ENCODE data around the gene PLA2G4E. TPM values are rescaled to one million over a fixed set of nuclear protein-coding genes. Genes with fewer than 3 reads are reported as not detected.

PLA2G4E gene
- total and polyA plus RNA-seq, 2 experiments from 2014 or later, result not detected

DNA sequence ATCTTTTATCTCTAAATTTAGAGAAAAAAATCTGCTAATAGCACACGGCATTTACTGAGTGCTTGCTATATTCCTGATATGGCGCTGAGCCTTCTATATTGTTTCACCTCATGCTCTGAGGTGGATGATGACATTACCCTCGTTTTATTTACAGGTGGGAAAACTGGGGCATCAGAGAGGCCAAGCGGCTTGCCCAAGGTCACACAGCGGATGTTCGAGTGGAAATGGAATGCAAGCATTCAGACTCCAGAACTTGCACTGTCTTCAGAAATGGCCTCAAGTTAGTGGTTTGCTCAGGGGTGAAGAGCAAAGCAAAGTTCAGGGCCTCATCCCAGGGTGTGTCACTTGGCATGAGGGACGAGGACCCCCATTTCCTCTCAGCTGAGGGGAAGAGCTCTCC lies 65.7 kb downstream of the PLA2G4E start:
- Histone ChIP-seq H3K4me2 (no peak overlapping the region), H4K20me1 (replicated peaks; ENCODE audit: insufficient read depth) (peaks cover 28% of the 10 kb centered on the region), H3F3A (replicated peaks; ENCODE audit: low read depth) (no peaks in the 10 kb centered on the region), H3K27me3 (ENCODE audit: insufficient read depth) (no peaks in the 10 kb centered on the region), H3K9me2 (ENCODE audit: insufficient read depth) (no peaks in the 10 kb centered on the region), H3K79me2 (replicated peaks; ENCODE audit: insufficient read depth) (peaks cover 53% of the 10 kb centered on the region), H3K27ac (ENCODE audit: low read depth) (no peak overlapping the region), H2AFZ (no peak overlapping the region), H3K36me3 (ENCODE audit: insufficient read depth) (peaks cover 9% of the 10 kb centered on the region), H3K4me1 (ENCODE audit: insufficient read depth) (peaks cover 11% of the 10 kb centered on the region), H3K4me3 (no peak overlapping the region)
- no peak for ATAC-seq
- DNase-seq (ENCODE audit: low spot score), result no peak
- TF ChIP-seq, protein P1, sequence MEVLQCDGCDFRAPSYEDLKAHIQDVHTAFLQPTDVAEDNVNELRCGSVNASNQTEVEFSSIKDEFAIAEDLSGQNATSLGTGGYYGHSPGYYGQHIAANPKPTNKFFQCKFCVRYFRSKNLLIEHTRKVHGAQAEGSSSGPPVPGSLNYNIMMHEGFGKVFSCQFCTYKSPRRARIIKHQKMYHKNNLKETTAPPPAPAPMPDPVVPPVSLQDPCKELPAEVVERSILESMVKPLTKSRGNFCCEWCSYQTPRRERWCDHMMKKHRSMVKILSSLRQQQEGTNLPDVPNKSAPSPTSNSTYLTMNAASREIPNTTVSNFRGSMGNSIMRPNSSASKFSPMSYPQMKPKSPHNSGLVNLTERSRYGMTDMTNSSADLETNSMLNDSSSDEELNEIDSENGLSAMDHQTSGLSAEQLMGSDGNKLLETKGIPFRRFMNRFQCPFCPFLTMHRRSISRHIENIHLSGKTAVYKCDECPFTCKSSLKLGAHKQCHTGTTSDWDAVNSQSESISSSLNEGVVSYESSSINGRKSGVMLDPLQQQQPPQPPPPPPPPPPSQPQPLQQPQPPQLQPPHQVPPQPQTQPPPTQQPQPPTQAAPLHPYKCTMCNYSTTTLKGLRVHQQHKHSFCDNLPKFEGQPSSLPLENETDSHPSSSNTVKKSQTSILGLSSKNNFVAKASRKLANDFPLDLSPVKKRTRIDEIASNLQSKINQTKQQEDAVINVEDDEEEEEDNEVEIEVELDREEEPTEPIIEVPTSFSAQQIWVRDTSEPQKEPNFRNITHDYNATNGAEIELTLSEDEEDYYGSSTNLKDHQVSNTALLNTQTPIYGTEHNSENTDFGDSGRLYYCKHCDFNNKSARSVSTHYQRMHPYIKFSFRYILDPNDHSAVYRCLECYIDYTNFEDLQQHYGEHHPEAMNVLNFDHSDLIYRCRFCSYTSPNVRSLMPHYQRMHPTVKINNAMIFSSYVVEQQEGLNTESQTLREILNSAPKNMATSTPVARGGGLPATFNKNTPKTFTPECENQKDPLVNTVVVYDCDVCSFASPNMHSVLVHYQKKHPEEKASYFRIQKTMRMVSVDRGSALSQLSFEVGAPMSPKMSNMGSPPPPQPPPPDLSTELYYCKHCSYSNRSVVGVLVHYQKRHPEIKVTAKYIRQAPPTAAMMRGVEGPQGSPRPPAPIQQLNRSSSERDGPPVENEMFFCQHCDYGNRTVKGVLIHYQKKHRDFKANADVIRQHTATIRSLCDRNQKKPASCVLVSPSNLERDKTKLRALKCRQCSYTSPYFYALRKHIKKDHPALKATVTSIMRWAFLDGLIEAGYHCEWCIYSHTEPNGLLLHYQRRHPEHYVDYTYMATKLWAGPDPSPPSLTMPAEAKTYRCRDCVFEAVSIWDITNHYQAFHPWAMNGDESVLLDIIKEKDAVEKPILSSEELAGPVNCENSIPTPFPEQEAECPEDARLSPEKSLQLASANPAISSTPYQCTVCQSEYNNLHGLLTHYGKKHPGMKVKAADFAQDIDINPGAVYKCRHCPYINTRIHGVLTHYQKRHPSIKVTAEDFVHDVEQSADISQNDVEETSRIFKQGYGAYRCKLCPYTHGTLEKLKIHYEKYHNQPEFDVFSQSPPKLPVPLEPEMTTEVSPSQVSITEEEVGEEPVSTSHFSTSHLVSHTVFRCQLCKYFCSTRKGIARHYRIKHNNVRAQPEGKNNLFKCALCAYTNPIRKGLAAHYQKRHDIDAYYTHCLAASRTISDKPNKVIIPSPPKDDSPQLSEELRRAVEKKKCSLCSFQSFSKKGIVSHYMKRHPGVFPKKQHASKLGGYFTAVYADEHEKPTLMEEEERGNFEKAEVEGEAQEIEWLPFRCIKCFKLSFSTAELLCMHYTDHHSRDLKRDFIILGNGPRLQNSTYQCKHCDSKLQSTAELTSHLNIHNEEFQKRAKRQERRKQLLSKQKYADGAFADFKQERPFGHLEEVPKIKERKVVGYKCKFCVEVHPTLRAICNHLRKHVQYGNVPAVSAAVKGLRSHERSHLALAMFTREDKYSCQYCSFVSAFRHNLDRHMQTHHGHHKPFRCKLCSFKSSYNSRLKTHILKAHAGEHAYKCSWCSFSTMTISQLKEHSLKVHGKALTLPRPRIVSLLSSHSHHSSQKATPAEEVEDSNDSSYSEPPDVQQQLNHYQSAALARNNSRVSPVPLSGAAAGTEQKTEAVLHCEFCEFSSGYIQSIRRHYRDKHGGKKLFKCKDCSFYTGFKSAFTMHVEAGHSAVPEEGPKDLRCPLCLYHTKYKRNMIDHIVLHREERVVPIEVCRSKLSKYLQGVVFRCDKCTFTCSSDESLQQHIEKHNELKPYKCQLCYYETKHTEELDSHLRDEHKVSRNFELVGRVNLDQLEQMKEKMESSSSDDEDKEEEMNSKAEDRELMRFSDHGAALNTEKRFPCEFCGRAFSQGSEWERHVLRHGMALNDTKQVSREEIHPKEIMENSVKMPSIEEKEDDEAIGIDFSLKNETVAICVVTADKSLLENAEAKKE (CRISPR knock-in tag; IDR thresholded peaks at IDR 0.05), result no peak
- no peak for TF ChIP-seq ZNF114 (CRISPR knock-in tag; IDR thresholded peaks at IDR 0.05)
- no peak overlapping the region for H3K27ac Mint-ChIP-seq
- H3K4me1 Mint-ChIP-seq, result peaks cover 18% of the 10 kb centered on the region; the same call in 2 of the 3 replicates
- H3K36me3 Mint-ChIP-seq (ENCODE audit: low read depth), result peaks cover 24% of the 10 kb centered on the region
- no peak overlapping the region for H3K4me3 Mint-ChIP-seq
- no peaks in the 10 kb centered on the region for H3K9me3 Mint-ChIP-seq
- peaks cover 13% of the 10 kb centered on the region for H3K27me3 Mint-ChIP-seq (ENCODE audit: insufficient read depth, low read depth, poor library complexity)

DNA sequence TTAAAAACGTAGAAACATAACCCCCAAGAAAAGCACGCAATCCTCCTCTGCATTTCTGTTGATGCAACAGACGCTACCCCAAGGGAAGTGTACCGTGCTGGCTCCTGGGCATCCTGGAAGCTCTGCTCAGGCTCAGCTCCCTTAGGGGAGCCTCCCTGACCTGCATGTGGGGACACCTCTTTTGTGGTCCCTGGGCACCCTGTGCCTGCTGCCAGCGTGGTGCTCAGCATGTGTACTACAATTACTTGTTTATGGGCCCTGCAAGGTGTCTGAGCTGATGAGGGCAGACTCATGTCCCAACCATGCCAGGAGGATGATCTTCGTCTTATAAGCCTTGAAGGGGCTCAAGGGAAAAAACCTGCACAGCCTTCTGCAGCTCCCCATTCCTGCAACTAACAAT lies 66.8 kb downstream of the PLA2G4E start:
- H3K27me3 Mint-ChIP-seq (ENCODE audit: insufficient read depth, low read depth, poor library complexity), result peaks cover 13% of the 10 kb centered on the region
- H4K20me1 ChIP-seq (replicated peaks; ENCODE audit: insufficient read depth), result peaks cover 29% of the 10 kb centered on the region
- no peaks in the 10 kb centered on the region for H3F3A ChIP-seq (replicated peaks; ENCODE audit: low read depth)
- H2AFZ ChIP-seq, result no peak overlapping the region
- H3K4me3 ChIP-seq, result no peak overlapping the region
- peaks cover 12% of the 10 kb centered on the region for H3K4me1 ChIP-seq (ENCODE audit: insufficient read depth)
- peaks cover 45% of the 10 kb centered on the region for H3K79me2 ChIP-seq (replicated peaks; ENCODE audit: insufficient read depth)
- no peak overlapping the region for H3K4me2 ChIP-seq
- ATAC-seq (no peak), DNase-seq (ENCODE audit: low spot score) (no peak)
- no peak overlapping the region for H3K27ac Mint-ChIP-seq
- peaks cover 9% of the 10 kb centered on the region for H3K36me3 ChIP-seq (ENCODE audit: insufficient read depth)
- H3K9me3 Mint-ChIP-seq, result no peaks in the 10 kb centered on the region
- H3K36me3 Mint-ChIP-seq (ENCODE audit: low read depth), result peaks cover 24% of the 10 kb centered on the region
- no peak for TF ChIP-seq ZNF331 (CRISPR knock-in tag; IDR thresholded peaks at IDR 0.05; ENCODE audit: low read depth)
- TF ChIP-seq CREB1 (CRISPR knock-in tag; IDR thresholded peaks at IDR 0.05; ENCODE audit: low read depth), result no peak
- TF ChIP-seq EZH2phosphoT487 (IDR thresholded peaks at IDR 0.05; ENCODE audit: unreplicated experiment), result no peak
- no peak for TF ChIP-seq EZH2 (IDR thresholded peaks at IDR 0.05; ENCODE audit: low read depth, unreplicated experiment)
- no peaks in the 10 kb centered on the region for H3K9me2 ChIP-seq (ENCODE audit: insufficient read depth)
- no peak overlapping the region for H3K27ac ChIP-seq (ENCODE audit: low read depth)
- H3K4me1 Mint-ChIP-seq, result peaks cover 19% of the 10 kb centered on the region; the same call in 2 of the 3 replicates
- H3K4me3 Mint-ChIP-seq, result no peak overlapping the region
- H3K27me3 ChIP-seq (ENCODE audit: insufficient read depth), result no peaks in the 10 kb centered on the region
